Bronchial epithelial cell (primary cell): ENCODE results near the gene SYNGR4. TPM values are rescaled to one million over a fixed set of nuclear protein-coding genes. Genes with fewer than 3 reads are reported as not detected.

Source experiments
- DNase-seq: peaks from one replicate; pipeline ENCODE4 v3.0.0-alpha.2; 2010; ENCODE audit warnings: low read depth
- FAIRE-seq: peaks from 2 replicates; lab custom pipeline; 2011; peaks lifted over from hg19 to GRCh38; lab: Jason Lieb, UNC
- H3K27me3 ChIP-seq: 2 replicates; pipeline ENCODE4 v1.5.1; 2011; ENCODE audit warnings: low read length; ENCODE audit not compliant: control insufficient read depth, insufficient read depth
- H3K36me3 ChIP-seq: 2 replicates; pipeline ENCODE4 v1.5.1; 2011; ENCODE audit warnings: low read length; ENCODE audit not compliant: control insufficient read depth, insufficient read depth
- H3K4me3 ChIP-seq: 2 replicates; pipeline ENCODE4 v1.5.1; 2011; ENCODE audit warnings: mild to moderate bottlenecking, low read depth, low read length, control low read depth
- total RNA-seq: library from RNA; depleted of rRNA; stranded (reverse); fragments of >200 nt; gene quantifications from 2 replicates; pipeline ENCODE4 v1.2.1, GENCODE V29; 2014
- TF ChIP-seq, protein P1 (sequence below): IDR thresholded peaks from 2 replicates; pipeline ENCODE4 v1.5.1; 2011; ENCODE audit warnings: mild to moderate bottlenecking, moderate library complexity, low read length, control low read depth, inconsistent platforms; ENCODE audit not compliant: insufficient read depth, severe bottlenecking

The SYNGR4 gene
- total RNA-seq, 1 donor from 2014 or later = not detected

DNA sequence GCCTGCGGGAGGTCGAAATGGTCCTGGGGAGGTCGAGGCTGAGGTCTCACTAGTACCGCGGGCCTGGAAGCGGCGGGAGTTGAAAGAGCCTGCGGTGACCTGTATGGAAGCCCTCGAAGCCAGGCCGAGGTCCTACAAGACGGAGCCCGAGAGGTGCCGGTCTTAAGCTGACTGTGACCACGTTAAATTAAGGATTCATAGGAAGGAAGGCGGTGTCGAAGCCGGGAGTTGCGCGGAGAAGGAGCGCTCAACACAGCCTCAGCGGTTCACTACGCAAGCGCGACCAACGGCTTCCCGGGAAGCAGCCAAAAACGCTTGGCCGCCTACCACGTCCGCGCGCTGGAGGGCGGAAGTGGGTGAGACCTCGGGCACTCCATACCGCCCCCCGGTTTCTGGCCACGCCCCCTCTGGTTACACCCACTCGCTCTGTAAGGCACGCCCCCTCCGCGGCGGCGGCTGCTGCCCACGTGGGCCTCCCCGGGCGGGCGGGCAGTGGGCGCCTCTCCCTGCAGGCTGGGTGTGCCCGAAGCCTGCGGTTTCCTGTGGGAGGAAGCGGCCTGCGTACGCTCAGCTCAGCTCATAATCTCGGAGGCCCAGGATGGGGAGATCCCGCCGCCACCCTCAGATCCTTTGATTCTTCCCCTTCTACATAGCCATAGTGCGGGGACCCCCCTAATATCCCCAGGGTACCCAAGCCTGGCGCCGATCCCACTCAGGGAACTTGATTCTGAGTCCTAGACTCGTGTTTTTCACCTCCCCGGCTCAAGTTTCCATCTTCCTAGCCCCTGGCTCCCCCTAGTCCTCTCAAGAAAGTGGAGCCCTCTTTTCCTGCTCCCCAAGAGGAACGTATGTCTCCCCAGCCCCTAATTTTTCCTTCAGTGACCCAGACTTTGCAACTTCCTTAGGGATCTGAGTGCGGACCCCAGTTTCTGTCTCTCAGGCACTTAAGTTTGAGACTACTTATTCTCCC is 42.3 kb upstream of the SYNGR4 start:
- FAIRE-seq = no peak
- no peaks in the 10 kb centered on the region for H3K27me3 ChIP-seq
- DNase-seq = peak; percentile 91
- H3K36me3 ChIP-seq = no peaks in the 10 kb centered on the region
- peak overlapping the region; percentile 52 for H3K4me3 ChIP-seq
- TF ChIP-seq, protein P1, sequence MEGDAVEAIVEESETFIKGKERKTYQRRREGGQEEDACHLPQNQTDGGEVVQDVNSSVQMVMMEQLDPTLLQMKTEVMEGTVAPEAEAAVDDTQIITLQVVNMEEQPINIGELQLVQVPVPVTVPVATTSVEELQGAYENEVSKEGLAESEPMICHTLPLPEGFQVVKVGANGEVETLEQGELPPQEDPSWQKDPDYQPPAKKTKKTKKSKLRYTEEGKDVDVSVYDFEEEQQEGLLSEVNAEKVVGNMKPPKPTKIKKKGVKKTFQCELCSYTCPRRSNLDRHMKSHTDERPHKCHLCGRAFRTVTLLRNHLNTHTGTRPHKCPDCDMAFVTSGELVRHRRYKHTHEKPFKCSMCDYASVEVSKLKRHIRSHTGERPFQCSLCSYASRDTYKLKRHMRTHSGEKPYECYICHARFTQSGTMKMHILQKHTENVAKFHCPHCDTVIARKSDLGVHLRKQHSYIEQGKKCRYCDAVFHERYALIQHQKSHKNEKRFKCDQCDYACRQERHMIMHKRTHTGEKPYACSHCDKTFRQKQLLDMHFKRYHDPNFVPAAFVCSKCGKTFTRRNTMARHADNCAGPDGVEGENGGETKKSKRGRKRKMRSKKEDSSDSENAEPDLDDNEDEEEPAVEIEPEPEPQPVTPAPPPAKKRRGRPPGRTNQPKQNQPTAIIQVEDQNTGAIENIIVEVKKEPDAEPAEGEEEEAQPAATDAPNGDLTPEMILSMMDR = peak; percentile 7

- Histone ChIP-seq H3K36me3 (no peaks in the 10 kb centered on the region), H3K27me3 (no peaks in the 10 kb centered on the region), H3K4me3 (peak within 1 kb of the TSS; percentile 25)
- DNase-seq (peak; percentile 62), FAIRE-seq (no peak)
- TF ChIP-seq, protein P1 = no peak
Measured at GRCh38 chr19:48325265-48325910, 38.8 kb upstream of the SYNGR4 start, which contains the start of gene EMP3. Gene EMP3 (plus strand): TSS chr19:48325552. CDS start chr19:48326845, 1,293 bp downstream.

DNA sequence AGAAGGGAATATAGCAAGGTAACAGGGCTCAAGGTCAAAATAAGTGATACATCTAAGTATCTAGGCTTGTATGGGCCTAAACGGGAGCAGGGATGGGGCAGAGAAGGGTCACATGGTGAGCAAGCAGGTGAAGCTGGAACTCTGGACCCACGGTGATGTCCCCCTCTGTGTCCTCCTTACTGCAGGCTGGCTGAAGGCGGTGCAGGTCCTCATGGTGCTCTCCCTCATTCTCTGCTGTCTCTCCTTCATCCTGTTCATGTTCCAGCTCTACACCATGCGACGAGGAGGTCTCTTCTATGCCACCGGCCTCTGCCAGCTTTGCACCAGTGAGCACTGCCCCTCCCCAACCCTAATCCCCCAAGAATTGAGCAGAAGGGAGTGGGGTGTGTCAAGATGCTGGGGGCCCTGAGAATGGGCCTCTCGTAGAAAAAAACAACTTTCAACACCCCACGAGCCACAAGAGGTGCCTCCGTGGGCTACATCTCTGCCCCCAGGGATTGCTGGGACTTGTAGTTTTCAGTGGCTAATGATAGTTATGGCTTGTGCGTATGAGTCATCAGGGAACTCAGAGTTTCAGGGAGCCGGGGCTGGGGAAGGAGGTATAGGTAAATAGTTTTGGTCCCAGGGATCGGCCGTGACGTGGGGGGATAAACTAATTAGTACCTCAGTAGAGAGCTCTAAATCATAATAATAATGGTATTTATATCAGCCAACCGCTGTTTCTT is 34.8 kb upstream of the SYNGR4 start:
- FAIRE-seq = no peak
- DNase-seq = peak; percentile 68
- Histone ChIP-seq H3K4me3 (no peak overlapping the region), H3K27me3 (no peaks in the 10 kb centered on the region), H3K36me3 (no peaks in the 10 kb centered on the region)
- TF ChIP-seq, protein P1 = no peak

DNA sequence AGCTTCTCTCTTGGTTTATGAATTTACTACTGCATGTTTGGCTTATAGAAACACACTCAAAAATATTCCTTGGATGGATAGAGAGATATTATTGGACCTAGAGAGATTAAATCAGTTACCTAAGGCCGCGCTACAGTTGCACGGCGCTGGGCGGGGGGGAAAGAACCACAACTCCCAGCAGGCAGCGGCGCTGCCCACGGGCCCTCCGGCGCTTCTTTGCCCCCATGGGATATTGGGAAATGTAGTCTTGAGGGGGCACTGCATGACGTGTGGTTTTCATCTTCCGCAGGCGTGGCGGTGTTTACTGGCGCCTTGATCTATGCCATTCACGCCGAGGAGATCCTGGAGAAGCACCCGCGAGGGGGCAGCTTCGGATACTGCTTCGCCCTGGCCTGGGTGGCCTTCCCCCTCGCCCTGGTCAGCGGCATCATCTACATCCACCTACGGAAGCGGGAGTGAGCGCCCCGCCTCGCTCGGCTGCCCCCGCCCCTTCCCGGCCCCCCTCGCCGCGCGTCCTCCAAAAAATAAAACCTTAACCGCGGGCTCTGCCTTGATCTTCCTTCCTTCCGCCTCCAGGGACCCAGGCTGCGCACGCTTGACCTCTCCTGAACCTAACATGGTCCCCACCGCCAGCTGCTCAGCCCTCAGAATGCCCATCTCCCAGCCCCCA is 34.0 kb upstream of the SYNGR4 start:
- Histone ChIP-seq H3K36me3 (no peaks in the 10 kb centered on the region), H3K4me3 (peak overlapping the region; percentile 47), H3K27me3 (no peaks in the 10 kb centered on the region)
- DNase-seq = peak; percentile 69
- FAIRE-seq = no peak
- TF ChIP-seq, protein P1 = peak; percentile 25

DNA sequence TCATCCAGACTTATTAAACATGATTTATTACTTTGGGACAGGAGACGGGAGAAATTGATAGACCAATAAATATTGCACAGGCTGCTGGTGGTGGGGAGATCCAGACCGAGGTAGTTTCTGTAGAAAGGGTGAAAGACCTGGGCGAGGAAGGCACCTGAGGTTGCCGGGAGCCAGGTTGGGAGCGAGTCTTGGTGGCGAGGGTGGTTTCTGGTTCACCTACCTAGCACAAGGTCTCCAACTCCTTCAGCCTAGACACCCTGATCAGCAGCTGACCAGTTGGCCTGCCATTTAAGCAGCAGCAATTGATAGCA is 31.9 kb upstream of the SYNGR4 start:
- FAIRE-seq (no peak), DNase-seq (no peak)
- no peaks in the 10 kb centered on the region for H3K36me3 ChIP-seq
- H3K27me3 ChIP-seq = no peaks in the 10 kb centered on the region
- peak overlapping the region; percentile 23 for H3K4me3 ChIP-seq
- TF ChIP-seq, protein P1 = no peak
